ENCODE results near the gene C4orf36. TPM values are rescaled to one million over a fixed set of nuclear protein-coding genes. Genes with fewer than 3 reads are reported as not detected.

The C4orf36 gene
- total RNA-seq, 1 donor from 2014 or later: not detected

DNA sequence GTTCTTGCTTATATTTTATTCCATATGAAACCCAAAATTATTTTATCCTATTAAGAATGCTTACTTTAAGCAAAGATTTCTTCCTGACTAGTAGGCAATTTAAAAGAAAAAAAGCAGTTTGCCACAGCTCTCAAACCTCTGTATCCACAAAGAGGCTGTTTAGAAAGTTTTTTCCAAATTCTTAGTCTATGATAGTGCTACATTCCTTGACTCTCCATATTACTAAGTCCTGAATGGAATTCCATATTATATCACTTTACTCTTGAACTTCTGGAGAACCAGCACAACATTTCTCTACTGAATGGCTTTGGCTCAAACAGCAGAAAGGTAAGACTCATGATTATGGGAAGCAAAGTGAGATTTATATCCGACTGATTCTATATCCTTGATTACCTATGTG, 51.4 kb downstream of the C4orf36 start:
- Mint-ChIP-seq H3K9me3 (no peaks in the 10 kb centered on the region), H3K36me3 (ENCODE audit: low read depth) (no peaks in the 10 kb centered on the region), H3K27me3 (no peaks in the 10 kb centered on the region), H3K4me3 (no peak overlapping the region), H3K27ac (no peak overlapping the region), H3K4me1 (no peaks in the 10 kb centered on the region)
- intact Hi-C loops (cut with micrococcal nuclease): no loop called here
- DNase-seq (no peak), ATAC-seq (ENCODE audit: low read depth) (no peak)
- TF ChIP-seq, protein P1, sequence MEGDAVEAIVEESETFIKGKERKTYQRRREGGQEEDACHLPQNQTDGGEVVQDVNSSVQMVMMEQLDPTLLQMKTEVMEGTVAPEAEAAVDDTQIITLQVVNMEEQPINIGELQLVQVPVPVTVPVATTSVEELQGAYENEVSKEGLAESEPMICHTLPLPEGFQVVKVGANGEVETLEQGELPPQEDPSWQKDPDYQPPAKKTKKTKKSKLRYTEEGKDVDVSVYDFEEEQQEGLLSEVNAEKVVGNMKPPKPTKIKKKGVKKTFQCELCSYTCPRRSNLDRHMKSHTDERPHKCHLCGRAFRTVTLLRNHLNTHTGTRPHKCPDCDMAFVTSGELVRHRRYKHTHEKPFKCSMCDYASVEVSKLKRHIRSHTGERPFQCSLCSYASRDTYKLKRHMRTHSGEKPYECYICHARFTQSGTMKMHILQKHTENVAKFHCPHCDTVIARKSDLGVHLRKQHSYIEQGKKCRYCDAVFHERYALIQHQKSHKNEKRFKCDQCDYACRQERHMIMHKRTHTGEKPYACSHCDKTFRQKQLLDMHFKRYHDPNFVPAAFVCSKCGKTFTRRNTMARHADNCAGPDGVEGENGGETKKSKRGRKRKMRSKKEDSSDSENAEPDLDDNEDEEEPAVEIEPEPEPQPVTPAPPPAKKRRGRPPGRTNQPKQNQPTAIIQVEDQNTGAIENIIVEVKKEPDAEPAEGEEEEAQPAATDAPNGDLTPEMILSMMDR (IDR thresholded peaks at IDR 0.05): no peak
- CTCF ChIA-PET: no interaction called here
- POLR2A ChIA-PET: no interaction called here

DNA sequence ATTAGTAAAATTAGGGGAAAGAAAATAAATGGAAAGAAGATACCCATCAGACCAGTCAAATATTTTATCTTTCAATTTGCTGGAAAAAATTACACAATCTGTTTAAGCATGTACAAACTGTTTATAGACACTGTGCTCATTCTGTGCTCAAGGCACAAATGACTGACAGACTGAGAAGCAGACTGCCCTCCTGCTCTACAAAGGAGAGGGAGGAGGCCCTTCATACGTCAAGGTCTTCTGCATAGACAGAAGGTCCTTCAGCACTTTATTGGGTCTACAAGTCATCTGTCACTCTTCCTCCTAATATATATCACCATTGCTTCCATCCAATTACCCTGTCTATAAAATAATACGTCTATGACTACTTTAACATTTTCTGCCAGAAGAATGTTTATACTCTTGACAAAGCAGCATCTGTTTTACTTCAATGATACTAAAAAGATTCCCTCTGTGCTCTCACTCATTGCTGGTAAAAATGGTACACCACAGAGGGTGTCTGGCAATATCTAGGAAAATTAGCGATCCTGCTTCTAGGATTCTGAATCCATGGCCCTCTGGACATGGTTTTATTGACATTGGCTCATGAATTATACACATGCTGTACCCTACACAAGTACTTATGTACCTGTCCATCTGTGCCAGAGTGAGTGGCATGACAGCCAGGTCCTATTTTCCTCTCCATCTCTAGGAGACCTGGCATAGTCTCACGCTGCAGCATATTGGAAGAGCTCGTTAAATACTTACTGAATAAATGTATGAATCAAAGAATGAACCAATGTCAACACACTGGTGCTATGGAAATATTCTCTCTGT, 54.3 kb downstream of the C4orf36 start:
- ChIA-PET POLR2A (no interaction called here), CTCF (no interaction called here)
- H3K4me1 Mint-ChIP-seq: no peaks in the 10 kb centered on the region
- no peaks in the 10 kb centered on the region for H3K36me3 Mint-ChIP-seq (ENCODE audit: low read depth)
- H3K27ac Mint-ChIP-seq: no peak overlapping the region
- intact Hi-C loops (cut with micrococcal nuclease): no loop called here
- ATAC-seq (ENCODE audit: low read depth): no peak
- H3K9me3 Mint-ChIP-seq: no peaks in the 10 kb centered on the region
- H3K27me3 Mint-ChIP-seq: no peaks in the 10 kb centered on the region
- TF ChIP-seq, protein P1 (IDR thresholded peaks at IDR 0.05): no peak
- no peak overlapping the region for H3K4me3 Mint-ChIP-seq
- no peak for DNase-seq

DNA sequence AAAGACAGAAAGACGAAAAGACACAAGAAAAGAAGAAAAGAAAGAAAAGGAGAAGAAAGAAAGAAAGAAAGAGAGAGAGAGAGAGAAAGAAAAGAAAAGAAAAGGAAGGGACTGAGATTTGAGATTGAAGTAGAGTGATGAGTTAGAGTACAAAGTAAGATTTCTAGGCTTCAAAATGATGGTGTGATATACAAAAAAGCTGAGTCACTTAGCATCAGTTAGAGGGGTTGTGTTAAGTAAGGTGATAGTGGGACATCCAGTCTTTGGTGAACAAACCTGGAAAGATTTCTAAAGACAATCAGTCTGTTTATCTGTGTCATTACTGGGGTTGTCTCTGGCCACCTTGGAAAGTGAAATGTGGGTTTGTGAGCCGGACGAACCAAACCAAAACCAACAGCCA, 56.5 kb downstream of the C4orf36 start:
- no peaks in the 10 kb centered on the region for H3K4me1 Mint-ChIP-seq
- H3K27ac Mint-ChIP-seq: no peak overlapping the region
- intact Hi-C loops (cut with micrococcal nuclease): no loop called here
- no peaks in the 10 kb centered on the region for H3K36me3 Mint-ChIP-seq (ENCODE audit: low read depth)
- ChIA-PET POLR2A (no interaction called here), CTCF (no interaction called here)
- no peaks in the 10 kb centered on the region for H3K27me3 Mint-ChIP-seq
- H3K9me3 Mint-ChIP-seq: no peaks in the 10 kb centered on the region
- no peak for DNase-seq
- no peak overlapping the region for H3K4me3 Mint-ChIP-seq
- TF ChIP-seq, protein P1 (IDR thresholded peaks at IDR 0.05): no peak
- no peak for ATAC-seq (ENCODE audit: low read depth)

DNA sequence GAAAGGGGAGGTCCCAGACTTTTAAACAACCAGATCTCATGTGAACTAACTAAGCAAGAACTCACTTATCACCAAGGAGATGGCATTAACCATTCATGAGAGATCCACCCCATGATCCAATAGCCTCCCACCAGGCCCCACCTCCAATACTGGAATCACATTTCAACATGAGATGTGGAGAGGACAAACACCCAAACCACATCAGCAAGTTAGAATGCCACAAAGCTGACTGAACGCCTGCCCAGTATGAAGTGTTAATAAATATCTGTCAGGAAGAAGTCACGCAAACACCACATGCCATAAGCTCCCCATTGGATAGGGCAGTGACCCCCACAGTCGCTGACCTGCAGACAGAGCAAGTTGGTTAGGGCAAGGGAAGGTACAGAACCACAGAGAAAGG, 57.3 kb downstream of the C4orf36 start:
- ChIA-PET CTCF (no interaction called here), POLR2A (no interaction called here)
- no peak overlapping the region for H3K27ac Mint-ChIP-seq
- TF ChIP-seq, protein P1 (IDR thresholded peaks at IDR 0.05): no peak
- no peaks in the 10 kb centered on the region for H3K4me1 Mint-ChIP-seq
- no peaks in the 10 kb centered on the region for H3K36me3 Mint-ChIP-seq (ENCODE audit: low read depth)
- DNase-seq: no peak
- no peaks in the 10 kb centered on the region for H3K9me3 Mint-ChIP-seq
- H3K4me3 Mint-ChIP-seq: no peak overlapping the region
- no peak for ATAC-seq (ENCODE audit: low read depth)
- intact Hi-C loops (cut with micrococcal nuclease): no loop called here
- H3K27me3 Mint-ChIP-seq: no peaks in the 10 kb centered on the region

DNA sequence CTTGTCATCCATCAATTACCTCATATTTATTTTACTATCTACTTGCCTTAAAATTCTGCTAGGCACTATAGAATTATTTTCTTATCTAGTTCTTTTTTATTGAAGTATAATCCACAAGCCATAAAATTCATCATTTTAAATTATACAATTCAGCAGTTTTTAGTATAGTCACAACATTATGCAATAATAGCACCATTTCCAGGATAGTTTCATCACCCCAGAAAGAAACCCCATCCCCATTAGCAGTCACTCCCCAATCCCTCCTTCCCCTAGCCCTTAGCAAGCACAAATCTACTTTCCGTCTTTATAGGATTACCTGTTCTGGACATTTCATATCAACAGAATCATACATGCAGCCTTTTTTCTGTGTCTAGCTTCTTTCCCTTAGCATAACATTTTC, 58.6 kb downstream of the C4orf36 start:
- no peaks in the 10 kb centered on the region for H3K36me3 Mint-ChIP-seq (ENCODE audit: low read depth)
- H3K27me3 Mint-ChIP-seq: no peaks in the 10 kb centered on the region
- H3K4me3 Mint-ChIP-seq: no peak overlapping the region
- no peaks in the 10 kb centered on the region for H3K4me1 Mint-ChIP-seq
- no peaks in the 10 kb centered on the region for H3K9me3 Mint-ChIP-seq
- ChIA-PET POLR2A (no interaction called here), CTCF (no interaction called here)
- no peak for ATAC-seq (ENCODE audit: low read depth)
- TF ChIP-seq, protein P1 (IDR thresholded peaks at IDR 0.05): no peak
- H3K27ac Mint-ChIP-seq: no peak overlapping the region
- DNase-seq: no peak
- intact Hi-C loops (cut with micrococcal nuclease): no loop called here

All from activated B cell treated with CpG ODN at 0.5 μM for 24 hours (primary cell).